Central memory CD8-positive, alpha-beta T cell (primary cell): ENCODE data around the gene KSR1.
"Not testable (repeated sequence)": the region's sequence is repeated elsewhere in the genome, so short reads cannot be mapped to it uniquely, and the experiment has no call there.

Experiments
- ATAC-seq: fragments of 150-1000 bp; cut with Tn5 transposase; replicated peaks from 2 replicates; pipeline ENCODE4 v1.10.0; 2022; ENCODE audit warnings: mild to moderate bottlenecking, moderate FRiP score, moderate number of reproducible peaks; ENCODE audit not compliant: poor library complexity, severe bottlenecking; ENCODE audit errors: extremely low read depth
- DNase-seq, 2 donors: peaks; one replicate each; pipeline ENCODE4 v3.0.0; 2021; ENCODE audit warnings: low spot score in 2 of 2
- H3K27ac Mint-ChIP-seq: one replicate; pipeline ENCODE4 v1.8.0; 2022; ENCODE audit warnings: low read depth, mild to moderate bottlenecking, moderate library complexity, mixed read lengths
- H3K27me3 Mint-ChIP-seq: one replicate; pipeline ENCODE4 v1.8.0; 2022; ENCODE audit warnings: mixed read lengths
- H3K36me3 Mint-ChIP-seq: one replicate; pipeline ENCODE4 v1.8.0; 2022; ENCODE audit warnings: mild to moderate bottlenecking, moderate library complexity, mixed read lengths; ENCODE audit not compliant: insufficient read depth
- H3K4me1 Mint-ChIP-seq: one replicate; pipeline ENCODE4 v1.8.0; 2022; ENCODE audit warnings: mixed read lengths
- H3K4me3 Mint-ChIP-seq: one replicate; pipeline ENCODE4 v1.8.0; 2022; ENCODE audit warnings: mild to moderate bottlenecking, moderate library complexity, mixed read lengths
- H3K9me3 Mint-ChIP-seq: one replicate; pipeline ENCODE4 v1.8.0; 2022; ENCODE audit warnings: mixed read lengths

Gene KSR1

DNA sequence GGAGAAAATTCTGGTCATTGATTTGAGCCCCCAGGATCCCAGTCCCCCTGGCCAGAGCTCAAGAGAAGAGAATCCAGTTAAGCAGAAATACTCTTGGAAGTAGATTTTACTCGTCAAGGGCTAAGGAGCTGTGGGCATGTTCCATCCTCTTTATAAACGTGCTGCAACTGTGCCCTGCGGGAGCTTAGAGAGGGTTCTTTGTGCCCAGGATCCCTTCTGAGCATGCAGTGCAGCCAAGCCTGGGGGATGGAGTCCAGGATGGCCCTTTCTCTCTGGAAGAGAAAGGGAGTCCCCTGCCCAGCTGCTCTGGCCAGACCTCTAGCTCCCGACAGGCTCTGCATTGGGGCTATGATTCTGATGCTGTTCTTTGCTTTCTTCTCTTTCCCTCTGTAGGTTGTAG, 165.3 kb downstream of the KSR1 start:
- ATAC-seq (no peak), DNase-seq (no peak)
- peaks cover 17% of the 10 kb centered on the region for H3K36me3 Mint-ChIP-seq
- no peaks in the 10 kb centered on the region for H3K27me3 Mint-ChIP-seq
- no peaks in the 10 kb centered on the region for H3K4me1 Mint-ChIP-seq
- no peaks in the 10 kb centered on the region for H3K9me3 Mint-ChIP-seq
- no peak overlapping the region for H3K4me3 Mint-ChIP-seq
- H3K27ac Mint-ChIP-seq: peak overlapping the region; percentile 32

GRCh38 chr17:27621942-27622559, 165.8 kb downstream of the KSR1 start:
- no peaks in the 10 kb centered on the region for H3K9me3 Mint-ChIP-seq
- H3K4me3 Mint-ChIP-seq: no peak overlapping the region
- DNase-seq (no peak), ATAC-seq (no peak)
- peak overlapping the region; percentile 32 for H3K27ac Mint-ChIP-seq
- H3K27me3 Mint-ChIP-seq: no peaks in the 10 kb centered on the region
- H3K4me1 Mint-ChIP-seq: no peaks in the 10 kb centered on the region
- peaks cover 17% of the 10 kb centered on the region for H3K36me3 Mint-ChIP-seq

DNA sequence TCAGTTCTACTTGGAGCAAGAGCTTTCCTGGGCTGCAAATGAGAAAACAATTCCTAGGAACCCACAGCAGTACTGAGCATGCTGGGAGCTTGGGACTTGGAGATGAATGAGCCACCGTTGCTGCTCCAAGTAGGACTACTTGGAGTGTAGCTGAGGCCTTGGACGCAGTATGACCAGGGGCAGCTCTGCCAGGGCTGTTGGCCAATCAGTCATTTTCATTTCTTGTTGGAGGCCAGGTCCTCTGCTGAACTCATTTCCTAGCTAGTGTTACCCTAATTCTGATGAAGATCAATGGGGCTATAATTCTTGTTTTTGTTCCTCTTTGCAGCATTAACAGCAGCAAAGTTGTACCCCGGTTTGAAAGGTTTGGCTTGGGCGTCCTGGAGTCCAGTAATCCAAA, 166.7 kb downstream of the KSR1 start:
- Mint-ChIP-seq H3K4me3 (no peak overlapping the region), H3K27ac (no peak overlapping the region), H3K36me3 (peaks cover 15% of the 10 kb centered on the region), H3K9me3 (no peaks in the 10 kb centered on the region), H3K4me1 (no peaks in the 10 kb centered on the region), H3K27me3 (no peaks in the 10 kb centered on the region)
- ATAC-seq (no peak), DNase-seq (no peak)

DNA sequence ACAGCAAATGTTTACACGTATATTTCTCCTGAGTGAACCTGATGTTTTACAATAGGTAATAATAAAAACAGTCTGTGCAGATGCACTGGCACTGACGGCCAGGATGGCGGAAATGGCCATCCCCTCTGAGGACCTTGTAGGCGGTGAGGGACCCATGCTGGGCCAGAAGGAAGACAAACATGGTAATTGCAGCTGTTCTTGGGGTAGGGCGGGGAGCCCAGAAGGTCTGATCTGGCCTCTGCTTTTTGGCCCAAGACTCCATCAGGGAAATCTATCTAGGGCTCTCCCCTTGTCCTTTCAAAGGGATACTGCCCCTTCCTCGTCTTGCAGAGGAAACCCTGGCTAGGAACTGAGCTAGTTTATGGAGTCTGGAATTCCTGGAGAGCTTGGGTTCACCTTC, 167.4 kb downstream of the KSR1 start:
- Mint-ChIP-seq H3K4me3 (no peak overlapping the region), H3K36me3 (peaks cover 14% of the 10 kb centered on the region), H3K27ac (no peak overlapping the region), H3K9me3 (no peaks in the 10 kb centered on the region), H3K27me3 (no peaks in the 10 kb centered on the region), H3K4me1 (no peaks in the 10 kb centered on the region)
- ATAC-seq (no peak), DNase-seq (no peak)

DNA sequence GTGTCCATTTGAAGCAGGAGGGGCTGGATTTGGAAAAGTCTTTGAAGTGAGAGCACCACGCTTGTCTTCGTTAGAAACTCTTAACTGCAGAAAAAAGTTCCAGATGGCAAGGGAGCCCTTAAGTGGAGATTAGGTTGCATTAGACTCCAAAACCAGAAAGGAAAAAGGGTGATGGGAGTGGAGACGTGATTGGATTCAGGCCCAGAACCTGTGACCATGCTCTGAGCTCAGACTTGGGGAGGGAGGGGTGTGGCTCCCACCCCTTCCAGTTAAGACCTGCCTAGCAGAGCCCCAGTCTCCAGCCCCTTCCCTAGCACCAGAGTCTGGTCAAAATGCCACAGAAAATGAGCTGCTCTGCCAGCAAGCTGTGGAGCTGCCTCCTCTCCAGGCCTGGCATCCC, 168.3 kb downstream of the KSR1 start:
- Mint-ChIP-seq H3K9me3 (no peaks in the 10 kb centered on the region), H3K4me1 (peaks cover 5% of the 10 kb centered on the region), H3K27ac (no peak overlapping the region), H3K27me3 (no peaks in the 10 kb centered on the region), H3K36me3 (peaks cover 11% of the 10 kb centered on the region), H3K4me3 (no peak overlapping the region)
- DNase-seq (no peak), ATAC-seq (no peak)

GRCh38 chr17:27625856-27626255, 169.6 kb downstream of the KSR1 start:
- Mint-ChIP-seq H3K27me3 (no peaks in the 10 kb centered on the region), H3K4me1 (peaks cover 13% of the 10 kb centered on the region), H3K4me3 (no peak overlapping the region), H3K27ac (no peak overlapping the region), H3K36me3 (peaks cover 11% of the 10 kb centered on the region), H3K9me3 (no peaks in the 10 kb centered on the region)
- DNase-seq: no peak
- ATAC-seq: no peak

DNA sequence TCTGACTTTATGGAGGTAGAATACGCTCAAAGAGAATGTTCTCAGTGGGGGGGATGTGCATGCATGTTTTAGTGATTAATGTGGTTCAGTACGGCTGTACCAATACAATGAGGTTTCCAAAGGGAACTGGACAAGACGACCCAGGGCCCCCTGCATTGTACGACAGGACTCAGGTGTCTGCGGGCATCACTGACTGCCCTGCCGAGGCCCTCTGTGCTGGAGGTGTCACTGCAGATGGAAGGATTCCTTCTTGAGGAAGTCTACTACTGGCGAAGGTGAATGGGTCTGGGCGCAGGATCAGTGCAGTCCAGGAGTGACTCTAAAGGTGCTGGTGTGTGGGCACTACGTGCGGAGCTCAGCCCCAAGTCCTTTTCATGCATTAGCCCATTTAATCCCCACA, 171.3 kb downstream of the KSR1 start:
- Mint-ChIP-seq H3K36me3 (peaks cover 8% of the 10 kb centered on the region), H3K27ac (no peak overlapping the region), H3K9me3 (no peaks in the 10 kb centered on the region), H3K4me1 (peaks cover 25% of the 10 kb centered on the region), H3K4me3 (no peak overlapping the region), H3K27me3 (no peaks in the 10 kb centered on the region)
- no peak for DNase-seq
- ATAC-seq: no peak

- no peak for ATAC-seq
- no peaks in the 10 kb centered on the region for H3K27me3 Mint-ChIP-seq
- peaks cover 25% of the 10 kb centered on the region for H3K4me1 Mint-ChIP-seq
- H3K4me3 Mint-ChIP-seq: no peak overlapping the region
- H3K9me3 Mint-ChIP-seq: no peaks in the 10 kb centered on the region
- DNase-seq: no peak
- no peak overlapping the region for H3K27ac Mint-ChIP-seq
- peaks cover 8% of the 10 kb centered on the region for H3K36me3 Mint-ChIP-seq
Observed at GRCh38 chr17:27628376-27628775, 172.1 kb downstream of the KSR1 start.

GRCh38 chr17:27629260-27629659, 173.0 kb downstream of the KSR1 start:
- H3K36me3 Mint-ChIP-seq, H3K9me3 Mint-ChIP-seq, H3K27me3 Mint-ChIP-seq, DNase-seq, H3K27ac Mint-ChIP-seq, H3K4me3 Mint-ChIP-seq, ATAC-seq: not testable (repeated sequence)
- H3K4me1 Mint-ChIP-seq: peaks cover 27% of the 10 kb centered on the region

GRCh38 chr17:27630607-27631410, 174.6 kb downstream of the KSR1 start, which contains the start of gene LGALS9:
Gene LGALS9, plus strand, starts transcription at chr17:27631188. Its CDS starts 78 bp downstream, at chr17:27631266.
- Mint-ChIP-seq H3K9me3 (no peaks in the 10 kb centered on the region), H3K36me3 (peaks cover 2% of the 10 kb centered on the region), H3K27ac (peak within 1 kb of the TSS; percentile 84), H3K27me3 (no peaks in the 10 kb centered on the region), H3K4me3 (peak within 1 kb of the TSS; percentile 85), H3K4me1 (peaks cover 41% of the 10 kb centered on the region)
- ATAC-seq (peak; percentile 85), DNase-seq (peak in 1 of 2 donors; percentile 20)

GRCh38 chr17:27631411-27631760, 175.1 kb downstream of the KSR1 start:
- no peak for DNase-seq
- Mint-ChIP-seq H3K36me3 (peaks cover 2% of the 10 kb centered on the region), H3K27me3 (no peaks in the 10 kb centered on the region), H3K9me3 (no peaks in the 10 kb centered on the region), H3K4me3 (peak overlapping the region; percentile 85), H3K4me1 (peaks cover 41% of the 10 kb centered on the region), H3K27ac (peak overlapping the region; percentile 84)
- ATAC-seq: peak; percentile 55

- Mint-ChIP-seq H3K9me3 (no peaks in the 10 kb centered on the region), H3K4me3 (peak overlapping the region; percentile 85), H3K4me1 (peaks cover 41% of the 10 kb centered on the region), H3K27ac (peak overlapping the region; percentile 84), H3K36me3 (peaks cover 2% of the 10 kb centered on the region), H3K27me3 (no peaks in the 10 kb centered on the region)
- DNase-seq (no peak), ATAC-seq (no peak)
Observed at GRCh38 chr17:27631897-27632725, 175.9 kb downstream of the KSR1 start.
